Hematopoietic multipotent progenitor cell treated with erythropoietin and hydrocortisone succinate and interleukin-3 and kit ligand, for 4 days (in vitro differentiated cells): ENCODE data around the gene ARHGAP28.
"Not testable (repeated sequence)": the region's sequence is repeated elsewhere in the genome, so short reads cannot be mapped to it uniquely, and the experiment has no call there.

Experiments used
- DNase-seq: peaks from one replicate; pipeline ENCODE4 v3.0.0-alpha.2; 2015

ARHGAP28 gene

DNA sequence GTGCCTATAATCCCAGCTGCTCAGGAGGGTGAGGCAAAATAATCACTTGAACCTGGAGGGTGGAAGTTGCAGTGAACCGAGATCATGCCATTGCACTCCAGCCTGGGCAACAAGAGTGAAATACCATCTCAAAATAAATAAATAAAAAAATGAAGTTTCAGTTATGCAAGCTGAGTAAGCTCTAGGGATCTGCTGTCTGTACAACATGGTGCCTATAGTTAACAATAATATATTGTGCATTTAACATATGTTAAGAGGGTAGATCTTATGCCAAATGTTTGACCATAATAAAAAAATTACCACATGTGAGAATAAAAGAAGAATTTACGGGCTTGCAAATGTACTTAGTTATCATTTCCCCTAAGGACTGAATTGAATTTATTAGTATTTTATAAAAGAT, 208.9 kb downstream of the ARHGAP28 start:
- not testable (repeated sequence) for DNase-seq

GRCh38 chr18:6939972-6940371, 210.5 kb downstream of the ARHGAP28 start:
- no peak for DNase-seq

DNA sequence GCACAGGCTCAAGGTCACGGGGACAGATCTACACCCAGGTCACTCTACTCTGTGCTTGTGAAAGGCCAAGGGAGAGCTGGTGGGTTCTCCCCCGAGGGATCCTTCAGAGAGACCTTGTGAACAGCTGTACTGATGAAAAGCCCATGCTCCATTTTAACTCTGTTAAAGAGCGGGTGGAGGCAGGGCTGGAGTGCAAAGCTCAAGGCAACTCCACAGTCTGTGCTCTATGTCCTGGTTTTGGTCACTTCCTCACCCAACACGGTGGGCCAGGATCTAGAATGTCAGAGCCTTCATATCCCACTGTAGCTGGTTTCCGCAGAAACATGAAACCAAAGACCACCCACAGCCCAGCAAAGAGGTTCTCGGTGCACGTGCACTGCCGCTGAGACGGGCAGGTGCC, 210.9 kb downstream of the ARHGAP28 start:
- no peak for DNase-seq

- DNase-seq, result peak; percentile 9
Observed at GRCh38 chr18:6941996-6942395, 212.5 kb downstream of the ARHGAP28 start.

DNA sequence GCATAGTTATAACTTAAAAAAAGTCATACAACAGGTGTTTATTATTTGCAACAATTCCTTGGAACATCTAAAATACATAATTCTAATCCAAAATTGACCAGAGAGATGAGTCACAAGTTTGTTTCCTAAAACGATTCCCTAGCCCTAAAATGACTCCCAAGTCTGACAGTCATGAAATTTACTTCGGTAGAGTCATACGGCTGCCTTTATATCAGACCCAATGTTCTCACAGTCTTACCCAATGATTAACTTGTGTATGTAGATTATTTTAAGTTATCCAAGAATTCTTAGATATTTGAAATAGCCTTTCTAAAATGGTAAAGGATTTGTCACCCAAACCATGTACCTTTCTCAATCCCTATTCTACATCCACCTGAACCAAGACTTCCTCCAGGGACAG, 213.2 kb downstream of the ARHGAP28 start:
- DNase-seq, result no peak

DNA sequence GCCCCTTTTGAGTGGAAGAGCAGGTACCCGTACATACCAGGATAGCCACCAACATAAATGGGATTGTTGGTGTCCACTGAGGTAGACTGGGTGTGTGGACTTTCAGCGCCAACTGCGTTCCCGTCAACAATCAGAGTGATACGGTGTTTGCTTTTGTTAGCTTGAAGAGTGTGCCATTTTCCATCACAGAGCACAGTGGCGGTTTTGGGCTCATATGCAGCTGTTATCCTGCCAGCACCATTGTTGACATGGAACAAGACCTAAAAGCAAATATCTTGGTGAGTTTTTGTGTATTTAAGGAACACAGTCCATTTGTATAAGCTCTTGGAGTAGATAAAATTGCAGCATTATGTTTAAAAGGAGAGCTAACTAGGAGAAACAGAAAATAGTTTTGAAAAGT, 213.6 kb downstream of the ARHGAP28 start:
- DNase-seq, result no peak

DNA sequence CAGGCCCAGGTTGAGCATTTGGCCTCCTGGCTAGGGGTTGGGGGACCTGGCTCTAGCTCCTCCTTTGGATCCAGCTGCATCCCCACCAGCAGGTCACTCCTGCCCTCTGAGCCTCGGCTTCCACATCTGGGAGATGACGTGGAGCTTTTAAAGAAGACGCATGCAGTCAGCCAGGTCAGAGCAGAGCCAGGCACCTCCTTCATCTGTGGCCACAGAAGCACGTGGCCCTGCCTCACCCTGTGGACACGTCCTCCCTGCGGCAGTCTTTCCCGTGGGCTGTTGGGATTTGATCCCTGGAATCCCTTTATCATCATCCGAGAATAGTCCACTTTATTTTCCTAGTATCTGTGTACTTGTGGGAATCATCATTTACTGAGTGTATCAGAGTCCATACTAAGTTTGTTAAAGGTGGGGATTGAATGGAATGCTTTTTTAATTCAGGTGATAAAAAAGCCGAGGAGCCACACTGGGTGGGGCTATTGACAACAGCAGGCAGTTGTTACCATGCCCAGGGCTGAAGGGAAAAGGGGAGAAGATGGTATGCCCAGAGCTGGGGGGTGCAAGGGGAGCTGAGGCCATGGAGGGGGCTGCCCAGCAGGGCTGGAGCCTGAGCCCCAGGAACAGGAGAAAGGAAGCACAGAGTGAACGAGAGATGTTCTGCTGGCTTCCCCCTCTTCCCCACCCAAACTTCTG, 218.0 kb downstream of the ARHGAP28 start:
- no peak for DNase-seq

GRCh38 chr18:6948281-6949055, 219.0 kb downstream of the ARHGAP28 start:
- DNase-seq, result no peak

- no peak for DNase-seq
Observed at GRCh38 chr18:6949800-6950586, 220.5 kb downstream of the ARHGAP28 start.

- no peak for DNase-seq
Observed at GRCh38 chr18:6950641-6951040, 221.1 kb downstream of the ARHGAP28 start.

DNA sequence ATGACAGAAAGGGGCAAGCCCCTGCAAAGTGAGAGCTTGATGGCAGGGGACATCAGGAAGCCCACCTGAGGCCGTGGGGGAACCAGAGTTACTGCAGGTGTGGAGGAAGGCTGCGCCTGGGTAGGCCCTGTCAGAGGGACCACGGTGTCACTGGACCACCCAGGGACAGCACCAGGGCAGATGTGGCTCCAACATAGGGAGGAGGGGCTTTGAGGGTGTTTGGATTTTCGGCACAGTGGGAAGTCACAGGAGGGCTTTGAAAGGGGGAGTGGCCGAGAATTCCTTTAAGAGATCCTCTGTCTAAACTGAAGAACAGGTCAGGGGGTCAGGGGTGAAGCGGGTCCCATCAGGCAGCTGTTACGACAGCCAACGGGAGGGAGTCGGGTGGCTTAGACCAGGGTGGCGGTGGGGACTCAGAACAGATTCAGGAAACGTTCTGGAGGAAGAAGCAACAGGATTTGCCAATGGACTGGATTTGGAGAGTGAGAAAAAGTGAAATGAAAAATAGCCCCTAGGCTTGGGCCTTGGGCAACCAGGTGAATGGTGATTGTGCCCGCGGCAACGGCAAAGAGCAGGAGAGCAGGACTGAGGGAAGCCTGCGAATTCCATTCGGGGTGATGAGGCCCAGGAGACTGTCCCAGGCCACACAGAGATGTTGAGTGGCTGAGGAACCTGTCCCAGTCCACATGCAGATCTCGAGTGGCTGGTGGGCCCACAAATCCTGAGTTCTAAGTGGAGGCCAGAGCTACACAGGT, 222.0 kb downstream of the ARHGAP28 start:
- DNase-seq, result no peak

DNA sequence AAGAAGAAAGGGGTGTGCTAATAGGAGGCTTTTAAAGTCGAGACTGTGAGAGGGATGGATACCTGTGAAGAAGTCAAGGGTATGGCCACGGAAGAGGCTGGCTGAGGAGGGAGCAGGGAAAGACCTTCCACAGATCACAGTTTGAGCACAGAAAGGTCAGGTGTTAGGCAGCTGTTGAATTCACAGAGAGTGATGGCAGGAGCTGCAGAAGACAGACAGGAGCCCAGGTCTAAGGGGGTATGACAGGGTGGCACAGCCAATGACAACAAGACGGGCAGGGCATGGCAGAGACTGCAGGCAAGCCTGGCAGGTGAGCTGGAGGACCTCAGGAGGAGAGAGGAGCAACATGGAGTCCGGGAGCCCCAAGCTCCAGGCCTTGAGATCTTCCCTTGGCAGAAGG, 225.0 kb downstream of the ARHGAP28 start:
- no peak for DNase-seq

- no peak for DNase-seq
Observed at GRCh38 chr18:6955304-6955703, 225.8 kb downstream of the ARHGAP28 start.

- DNase-seq, result no peak
Observed at GRCh38 chr18:6956495-6956894, 227.0 kb downstream of the ARHGAP28 start.

GRCh38 chr18:6956999-6957398, 227.5 kb downstream of the ARHGAP28 start:
- DNase-seq, result no peak

DNA sequence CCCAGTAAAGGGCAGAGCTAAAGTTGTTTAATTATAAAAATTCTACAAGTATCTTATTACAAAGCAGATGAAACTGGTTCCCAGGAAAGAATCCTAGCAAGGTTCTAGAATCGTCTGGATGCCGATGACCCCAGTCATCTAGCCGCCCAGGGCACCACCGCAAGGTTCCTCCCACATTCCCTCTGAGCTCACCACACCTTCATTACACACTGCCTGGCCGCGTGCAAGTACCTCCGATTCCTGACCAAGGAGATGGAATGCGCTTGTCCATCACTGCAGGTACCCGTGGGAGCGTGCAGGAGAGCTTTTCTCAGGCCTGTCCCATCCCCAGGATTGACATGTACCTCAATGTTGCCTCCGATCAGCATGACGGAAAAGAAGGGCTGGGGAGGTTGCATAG, 229.6 kb downstream of the ARHGAP28 start:
- DNase-seq, result no peak

DNA sequence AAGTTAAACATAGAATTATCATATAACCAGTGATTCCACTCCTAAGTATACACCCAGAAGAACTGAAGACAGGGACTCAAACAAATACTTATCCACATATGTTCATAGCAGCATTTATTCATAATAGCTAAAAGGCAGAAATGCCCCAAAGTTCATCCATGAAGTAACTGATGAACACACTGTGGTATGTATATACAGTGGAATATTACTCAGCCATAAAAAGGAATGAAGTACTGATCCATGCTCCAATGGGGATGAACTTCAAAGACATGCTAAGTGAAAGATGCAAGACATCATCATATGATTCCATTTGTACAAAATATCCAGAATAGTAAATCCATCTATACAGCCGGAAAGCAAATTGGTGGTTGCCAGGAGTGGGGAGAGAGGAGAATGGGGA, 230.6 kb downstream of the ARHGAP28 start:
- no peak for DNase-seq

- no peak for DNase-seq
Observed at GRCh38 chr18:6960656-6961055, 231.1 kb downstream of the ARHGAP28 start.

- no peak for DNase-seq
Observed at GRCh38 chr18:6961331-6961730, 231.8 kb downstream of the ARHGAP28 start.

GRCh38 chr18:6962571-6963451, 233.3 kb downstream of the ARHGAP28 start:
- DNase-seq, result no peak

- DNase-seq, result no peak
Observed at GRCh38 chr18:6963452-6964097, 234.1 kb downstream of the ARHGAP28 start.
